Astrocyte of the cerebellum (primary cell): Measurements from ENCODE around the gene ALG12.

ENCODE experiments used
- DNase-seq: peaks from one replicate; pipeline ENCODE4 v3.0.0-alpha.2; 2011; ENCODE audit warnings: low read depth
- H3K4me3 ChIP-seq: 2 replicates; pipeline ENCODE4 v1.5.1; 2011; ENCODE audit warnings: mild to moderate bottlenecking, low read depth, low read length, moderate library complexity
- in situ Hi-C: cut with HindIII; loops from 2 replicates; pipeline ENCODE4 v1.10.0; 2017; ENCODE audit warnings: low sequenced_read_pairs
- TF ChIP-seq, protein P1 (sequence below): IDR thresholded peaks from 2 replicates; pipeline ENCODE4 v1.5.1; 2012; ENCODE audit warnings: low read length, low read depth, moderate library complexity, mild to moderate bottlenecking; ENCODE audit errors: missing control alignments

The ALG12 gene

DNA sequence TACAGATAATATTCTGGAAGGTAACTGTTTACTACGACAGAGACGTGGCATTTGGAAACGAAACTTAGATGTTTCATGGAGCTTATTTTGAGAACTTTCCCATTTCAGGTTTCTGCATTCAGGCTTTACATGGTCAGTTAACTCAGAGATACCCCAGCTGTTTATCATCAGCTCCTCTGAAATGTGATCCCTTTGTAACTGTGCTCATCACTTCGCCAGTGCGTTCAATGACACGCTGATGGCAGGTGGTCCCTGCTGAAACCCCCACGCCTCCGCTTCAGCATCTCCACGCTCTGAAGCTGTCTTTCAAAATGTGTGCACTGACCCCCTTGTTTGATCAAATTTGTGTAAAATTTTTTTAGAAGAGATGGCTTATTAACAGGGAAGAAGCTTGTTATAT lies 30.5 kb downstream of the ALG12 start:
- TF ChIP-seq, protein P1, sequence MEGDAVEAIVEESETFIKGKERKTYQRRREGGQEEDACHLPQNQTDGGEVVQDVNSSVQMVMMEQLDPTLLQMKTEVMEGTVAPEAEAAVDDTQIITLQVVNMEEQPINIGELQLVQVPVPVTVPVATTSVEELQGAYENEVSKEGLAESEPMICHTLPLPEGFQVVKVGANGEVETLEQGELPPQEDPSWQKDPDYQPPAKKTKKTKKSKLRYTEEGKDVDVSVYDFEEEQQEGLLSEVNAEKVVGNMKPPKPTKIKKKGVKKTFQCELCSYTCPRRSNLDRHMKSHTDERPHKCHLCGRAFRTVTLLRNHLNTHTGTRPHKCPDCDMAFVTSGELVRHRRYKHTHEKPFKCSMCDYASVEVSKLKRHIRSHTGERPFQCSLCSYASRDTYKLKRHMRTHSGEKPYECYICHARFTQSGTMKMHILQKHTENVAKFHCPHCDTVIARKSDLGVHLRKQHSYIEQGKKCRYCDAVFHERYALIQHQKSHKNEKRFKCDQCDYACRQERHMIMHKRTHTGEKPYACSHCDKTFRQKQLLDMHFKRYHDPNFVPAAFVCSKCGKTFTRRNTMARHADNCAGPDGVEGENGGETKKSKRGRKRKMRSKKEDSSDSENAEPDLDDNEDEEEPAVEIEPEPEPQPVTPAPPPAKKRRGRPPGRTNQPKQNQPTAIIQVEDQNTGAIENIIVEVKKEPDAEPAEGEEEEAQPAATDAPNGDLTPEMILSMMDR, result no peak
- DNase-seq, result no peak
- no peak overlapping the region for H3K4me3 ChIP-seq
- in situ Hi-C loops, result no loop called here

DNA sequence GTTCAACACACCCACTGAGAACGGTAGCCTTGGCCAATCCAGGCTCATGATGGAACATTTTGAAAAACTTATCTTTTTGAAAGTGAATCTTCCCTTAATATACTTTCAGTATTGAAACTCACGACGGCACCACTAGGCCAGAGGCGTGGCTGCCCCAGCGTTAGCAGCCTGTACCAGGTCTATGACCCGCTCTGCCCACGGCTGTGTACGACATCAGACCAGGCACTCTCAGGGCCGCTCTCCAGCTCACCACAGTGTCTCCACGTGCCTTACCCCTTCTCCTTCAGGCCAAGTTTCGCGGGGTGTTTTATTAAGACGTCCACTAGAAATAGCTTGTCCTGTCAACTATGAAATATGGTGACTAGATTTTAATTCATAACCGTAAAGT lies 31.2 kb downstream of the ALG12 start:
- in situ Hi-C loops, result no loop called here

DNA sequence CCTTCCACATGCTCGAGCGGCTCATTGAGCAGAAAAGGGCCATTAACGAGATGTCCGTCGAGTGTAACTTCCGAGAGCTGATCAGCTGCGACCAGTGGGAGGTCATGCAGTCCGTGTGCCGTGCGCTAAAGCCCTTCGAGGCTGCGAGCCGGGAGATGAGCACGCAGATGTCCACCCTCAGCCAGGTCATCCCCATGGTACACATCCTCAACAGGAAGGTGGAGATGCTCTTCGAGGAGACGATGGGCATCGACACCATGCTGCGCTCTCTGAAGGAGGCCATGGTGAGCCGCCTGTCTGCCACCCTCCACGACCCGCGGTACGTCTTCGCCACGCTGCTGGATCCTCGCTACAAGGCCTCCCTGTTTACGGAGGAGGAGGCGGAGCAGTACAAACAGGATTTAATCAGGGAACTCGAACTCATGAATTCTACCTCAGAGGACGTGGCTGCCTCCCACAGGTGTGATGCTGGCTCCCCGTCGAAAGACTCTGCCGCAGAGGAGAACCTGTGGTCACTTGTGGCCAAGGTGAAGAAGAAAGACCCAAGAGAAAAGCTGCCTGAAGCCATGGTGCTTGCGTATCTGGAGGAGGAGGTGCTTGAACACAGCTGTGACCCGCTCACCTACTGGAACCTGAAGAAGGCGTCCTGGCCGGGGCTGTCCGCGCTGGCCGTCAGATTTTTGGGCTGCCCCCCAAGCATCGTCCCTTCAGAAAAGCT lies 31.7 kb downstream of the ALG12 start:
- in situ Hi-C loops, result no loop called here
- TF ChIP-seq, protein P1, result no peak
- DNase-seq, result no peak
- H3K4me3 ChIP-seq, result no peak overlapping the region

More for the DNA sequence above, 31.2 kb downstream of the ALG12 start:
- TF ChIP-seq, protein P1, result no peak
- no peak overlapping the region for H3K4me3 ChIP-seq
- DNase-seq, result no peak

DNA sequence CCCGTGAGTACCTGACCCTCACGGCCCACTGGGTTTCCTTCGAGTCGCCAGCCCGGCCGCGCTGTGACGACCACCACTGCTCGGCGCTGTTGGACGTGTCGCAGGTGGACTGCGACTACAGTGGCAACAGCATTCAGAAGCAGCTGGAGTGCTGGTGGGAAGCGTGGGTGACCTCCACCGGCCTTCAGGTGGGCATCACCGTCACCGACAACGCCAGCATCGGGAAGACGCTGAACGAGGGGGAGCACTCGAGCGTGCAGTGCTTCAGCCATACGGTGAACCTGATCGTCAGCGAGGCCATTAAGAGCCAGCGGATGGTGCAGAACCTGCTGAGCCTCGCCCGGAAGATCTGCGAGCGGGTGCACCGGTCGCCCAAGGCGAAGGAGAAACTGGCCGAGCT lies 32.4 kb downstream of the ALG12 start:
- TF ChIP-seq, protein P1, result no peak
- in situ Hi-C loops, result no loop called here
- DNase-seq, result no peak
- H3K4me3 ChIP-seq, result no peak overlapping the region

DNA sequence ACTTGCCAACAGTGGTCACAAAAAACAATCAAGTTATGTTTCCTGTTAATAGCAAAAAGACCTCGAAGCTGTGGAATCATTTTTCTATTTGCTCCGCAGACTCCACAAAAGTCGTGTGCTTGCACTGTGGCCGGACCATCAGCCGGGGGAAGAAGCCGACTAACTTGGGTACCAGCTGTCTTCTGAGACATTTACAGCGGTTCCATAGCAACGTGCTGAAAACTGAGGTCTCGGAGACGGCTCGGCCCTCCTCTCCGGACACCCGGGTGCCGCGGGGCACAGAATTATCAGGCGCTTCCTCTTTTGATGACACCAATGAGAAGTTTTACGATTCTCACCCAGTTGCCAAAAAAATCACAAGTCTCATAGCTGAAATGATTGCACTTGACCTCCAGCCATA lies 33.0 kb downstream of the ALG12 start:
- TF ChIP-seq, protein P1, result no peak
- no peak overlapping the region for H3K4me3 ChIP-seq
- in situ Hi-C loops, result no loop called here
- DNase-seq, result no peak

DNA sequence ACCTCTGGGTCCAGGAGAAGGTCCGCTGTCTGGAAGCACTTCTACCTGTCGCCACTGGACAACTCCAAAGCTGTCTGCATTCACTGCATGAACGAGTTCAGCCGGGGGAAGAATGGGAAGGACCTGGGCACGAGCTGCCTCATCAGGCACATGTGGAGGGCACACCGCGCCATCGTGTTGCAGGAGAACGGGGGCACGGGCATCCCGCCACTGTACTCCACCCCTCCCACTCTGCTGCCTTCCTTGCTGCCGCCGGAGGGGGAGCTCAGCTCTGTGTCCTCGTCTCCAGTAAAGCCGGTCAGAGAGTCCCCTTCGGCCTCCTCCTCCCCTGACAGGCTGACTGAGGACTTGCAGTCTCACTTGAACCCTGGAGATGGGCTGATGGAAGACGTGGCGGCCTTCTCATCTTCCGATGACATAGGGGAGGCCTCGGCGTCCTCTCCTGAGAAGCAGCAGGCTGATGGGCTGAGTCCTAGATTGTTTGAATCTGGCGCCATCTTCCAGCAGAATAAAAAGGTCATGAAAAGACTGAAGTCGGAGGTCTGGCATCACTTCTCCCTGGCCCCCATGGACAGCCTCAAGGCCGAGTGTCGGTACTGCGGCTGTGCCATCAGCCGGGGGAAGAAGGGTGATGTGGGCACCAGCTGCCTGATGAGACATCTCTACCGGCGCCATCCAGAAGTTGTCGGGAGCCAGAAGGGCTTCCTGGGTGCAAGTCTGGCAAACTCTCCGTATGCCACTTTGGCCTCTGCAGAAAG lies 33.6 kb downstream of the ALG12 start:
- TF ChIP-seq, protein P1, result no peak
- DNase-seq, result no peak
- in situ Hi-C loops, result no loop called here
- no peak overlapping the region for H3K4me3 ChIP-seq
